Central memory CD4-positive, alpha-beta T cell (primary cell): ENCODE data around the gene DCAF17.

Experiments
- DNase-seq: peaks from one replicate; pipeline ENCODE4 v3.0.0; 2022
- total RNA-seq, 3 experiments: gene quantifications; one replicate each; lab custom pipeline; 2026; lab: John Stamatoyannopoulos, UW

DCAF17 gene, protein sequence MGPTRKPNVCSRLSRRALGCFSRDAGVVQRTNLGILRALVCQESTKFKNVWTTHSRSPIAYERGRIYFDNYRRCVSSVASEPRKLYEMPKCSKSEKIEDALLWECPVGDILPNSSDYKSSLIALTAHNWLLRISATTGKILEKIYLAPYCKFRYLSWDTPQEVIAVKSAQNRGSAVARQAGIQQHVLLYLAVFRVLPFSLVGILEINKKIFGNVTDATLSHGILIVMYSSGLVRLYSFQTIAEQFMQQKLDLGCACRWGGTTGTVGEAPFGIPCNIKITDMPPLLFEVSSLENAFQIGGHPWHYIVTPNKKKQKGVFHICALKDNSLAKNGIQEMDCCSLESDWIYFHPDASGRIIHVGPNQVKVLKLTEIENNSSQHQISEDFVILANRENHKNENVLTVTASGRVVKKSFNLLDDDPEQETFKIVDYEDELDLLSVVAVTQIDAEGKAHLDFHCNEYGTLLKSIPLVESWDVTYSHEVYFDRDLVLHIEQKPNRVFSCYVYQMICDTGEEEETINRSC
- 28.9 to 64.1 (median 55.6) reads per million in 3 experiments for total RNA-seq

DNA sequence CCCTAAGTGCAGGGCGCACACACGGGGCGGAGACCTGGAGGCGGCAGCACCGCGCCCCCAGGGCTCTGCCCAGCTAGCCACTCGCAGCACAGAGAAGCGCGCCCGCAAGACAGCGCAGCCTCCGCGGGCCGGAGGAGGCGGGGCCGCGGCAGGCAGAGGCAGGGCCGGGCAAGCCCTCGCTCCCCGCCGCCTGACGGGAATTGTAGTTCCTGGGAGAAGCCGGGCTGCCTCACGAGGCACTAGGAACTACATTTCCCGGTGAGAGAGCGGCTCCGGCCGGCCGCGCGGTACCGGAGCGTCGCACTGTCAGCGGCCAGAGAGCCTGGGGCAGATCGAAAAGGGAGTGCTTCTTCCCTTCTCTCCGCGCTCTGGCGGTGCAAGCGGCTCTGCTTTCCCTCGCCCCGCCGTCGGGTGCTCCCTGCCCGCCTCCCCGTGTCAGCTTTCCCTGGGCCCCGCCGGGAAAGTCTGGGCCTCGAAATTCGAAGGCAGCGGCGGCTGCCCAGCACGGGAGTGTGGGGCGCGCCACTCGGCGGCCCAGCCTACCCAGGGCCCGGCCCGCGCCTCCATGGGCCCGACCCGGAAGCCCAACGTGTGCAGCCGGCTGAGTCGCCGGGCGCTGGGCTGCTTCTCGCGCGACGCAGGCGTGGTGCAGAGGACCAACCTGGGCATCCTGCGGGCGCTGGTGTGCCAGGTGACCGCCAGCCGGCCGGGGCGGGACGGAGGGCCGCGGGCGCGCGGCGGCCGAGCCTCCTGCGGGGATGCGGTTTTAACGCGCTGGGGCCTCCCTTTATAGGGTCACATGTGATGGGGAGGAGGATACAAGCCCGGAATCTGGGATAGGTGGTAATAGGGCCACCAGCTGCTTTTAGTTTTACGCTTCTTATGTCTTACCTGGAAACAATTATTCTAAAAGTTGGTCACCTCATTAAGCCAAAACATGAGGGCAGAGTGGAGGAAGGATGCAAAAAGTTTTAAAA is at the start of gene DCAF17:
Gene DCAF17, plus strand, starts transcription at position 214 of the 977 bp plus-strand sequence. Its CDS starts 352 bp downstream, at position 566.
- DNase-seq, result peak; percentile 93

GRCh38 chr2:171386627-171387026 is 47.4 kb upstream of the DCAF17 start:
- DNase-seq, result no peak

- no peak for DNase-seq
Observed at GRCh38 chr2:171387052-171387451, 47.0 kb upstream of the DCAF17 start.

DNA sequence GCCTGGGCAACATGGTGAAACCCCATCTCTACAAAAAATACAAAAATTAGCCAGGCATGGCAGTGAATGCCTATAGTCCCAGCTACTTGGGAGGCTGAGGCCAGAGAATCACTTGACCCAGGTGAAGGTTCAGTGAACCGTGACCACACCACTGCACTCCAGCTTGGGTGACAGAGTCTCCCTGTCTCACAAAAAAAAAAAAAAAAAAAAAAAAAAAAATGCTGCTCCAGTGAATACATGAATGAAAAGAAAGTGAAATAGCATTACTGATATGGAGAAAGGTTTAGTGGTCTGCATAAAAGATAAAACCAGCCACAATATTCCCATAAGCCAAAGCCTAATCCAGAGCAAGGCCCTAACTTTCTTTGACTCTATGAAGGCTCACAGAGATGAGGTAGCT is 44.7 kb upstream of the DCAF17 start:
- DNase-seq, result no peak

- DNase-seq, result no peak
Observed at GRCh38 chr2:171389780-171390179, 44.2 kb upstream of the DCAF17 start.

DNA sequence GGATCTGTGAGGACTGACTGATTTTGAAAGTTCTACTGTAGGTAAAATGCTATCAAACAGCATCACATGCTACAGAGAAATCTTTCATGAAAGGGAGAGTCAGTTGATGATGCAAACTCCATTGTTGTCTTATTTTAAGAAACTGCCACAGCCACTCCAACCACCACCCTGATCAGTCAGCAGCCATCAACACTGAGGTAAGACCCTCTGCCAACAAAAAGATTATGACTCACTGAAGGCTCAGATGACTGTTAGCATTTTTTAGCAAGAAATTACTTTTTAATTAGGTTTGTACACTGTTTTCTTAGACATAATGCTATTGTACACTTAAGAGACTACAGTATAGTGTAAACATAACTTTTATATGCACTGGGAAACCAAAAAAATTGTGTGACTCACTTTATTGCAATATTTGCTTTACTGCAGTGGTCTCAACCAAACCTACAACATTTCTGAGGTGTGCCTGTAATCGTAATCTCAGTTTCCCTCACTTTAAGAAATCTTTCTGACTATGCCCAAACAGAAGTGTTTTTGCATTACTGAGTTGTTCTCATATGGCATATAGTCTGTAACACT is 43.0 kb upstream of the DCAF17 start:
- no peak for DNase-seq

GRCh38 chr2:171391532-171391931 is 42.5 kb upstream of the DCAF17 start:
- DNase-seq, result no peak

DNA sequence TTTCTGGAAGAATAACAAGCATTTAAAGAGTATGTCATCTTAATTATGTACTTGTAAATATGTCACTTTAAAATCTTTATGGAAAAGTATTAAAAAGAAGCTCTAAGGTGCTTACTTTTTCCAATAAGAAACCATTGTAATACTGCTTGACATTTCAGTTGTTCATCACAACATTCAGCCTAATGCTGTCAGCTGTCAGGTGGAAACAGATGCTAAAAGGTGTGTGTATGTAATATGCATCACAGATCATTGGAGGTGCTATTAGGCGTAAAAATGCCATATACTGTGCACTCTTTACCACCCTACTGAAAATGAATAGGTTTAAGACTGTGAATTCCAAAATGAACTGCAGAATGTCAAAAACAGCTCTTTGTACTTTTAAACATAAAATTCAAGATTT is 40.5 kb upstream of the DCAF17 start:
- DNase-seq, result no peak

GRCh38 chr2:171394164-171394740 is 39.8 kb upstream of the DCAF17 start:
- no peak for DNase-seq

DNA sequence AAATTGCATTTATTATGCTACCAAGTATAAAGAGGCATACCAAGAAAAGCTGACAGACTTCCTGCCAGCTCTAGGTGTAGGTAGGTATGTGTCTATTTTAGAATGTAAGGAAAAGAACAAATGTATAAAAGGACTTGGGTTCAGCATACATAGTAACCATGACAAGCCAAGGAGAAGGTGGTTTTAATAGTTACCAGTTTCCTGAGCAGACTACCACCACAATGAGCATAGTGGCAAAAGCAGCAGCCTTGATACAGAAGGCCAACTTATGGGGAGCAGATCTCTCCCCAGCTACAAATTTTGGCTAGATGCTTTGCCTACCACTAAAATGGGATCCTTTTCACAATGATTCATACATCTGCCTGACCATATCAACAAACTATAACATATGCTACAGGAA is 34.7 kb upstream of the DCAF17 start:
- no peak for DNase-seq

DNA sequence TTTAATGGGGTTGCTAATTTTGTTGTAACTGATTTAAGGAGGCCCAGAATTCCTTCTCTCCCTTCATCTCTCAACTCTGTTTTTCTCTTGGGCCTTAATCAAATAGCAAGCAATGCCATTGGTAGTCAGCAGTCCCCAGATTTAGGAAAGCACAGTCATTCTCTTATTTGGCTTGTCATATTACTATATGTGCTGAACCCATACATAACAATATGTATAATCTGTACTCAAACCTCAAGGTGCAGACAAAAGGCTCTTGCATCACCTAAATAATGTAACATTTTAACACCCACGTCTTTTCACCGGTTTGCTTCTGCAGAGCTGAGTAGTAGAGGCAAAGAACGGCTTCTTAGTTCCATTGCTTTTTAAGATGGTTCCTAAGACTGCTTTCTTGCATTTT is 33.6 kb upstream of the DCAF17 start:
- no peak for DNase-seq

DNA sequence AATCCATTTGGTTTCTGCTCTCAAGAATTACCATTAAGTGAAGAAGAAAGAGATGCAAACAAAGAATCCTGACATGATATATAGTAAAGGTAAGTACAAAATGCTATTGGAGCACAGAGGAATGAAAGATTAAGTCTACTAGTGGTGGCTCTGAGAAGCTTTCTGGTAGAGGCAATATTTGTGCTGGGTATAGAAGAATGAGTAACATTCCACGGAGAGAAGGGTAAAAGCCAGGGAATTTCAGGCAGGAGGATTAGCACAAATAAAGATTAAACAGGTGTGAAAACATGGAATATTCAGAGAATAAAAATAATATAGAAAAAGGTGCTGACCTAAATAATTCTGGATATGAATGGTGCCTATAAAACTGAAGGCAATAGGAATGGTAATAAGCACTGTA is 32.1 kb upstream of the DCAF17 start:
- no peak for DNase-seq

GRCh38 chr2:171402906-171403580 is 31.0 kb upstream of the DCAF17 start:
- DNase-seq, result no peak

- DNase-seq, result no peak
Observed at GRCh38 chr2:171404261-171404660, 29.8 kb upstream of the DCAF17 start.

- DNase-seq, result no peak
Observed at GRCh38 chr2:171404719-171405118, 29.3 kb upstream of the DCAF17 start.

DNA sequence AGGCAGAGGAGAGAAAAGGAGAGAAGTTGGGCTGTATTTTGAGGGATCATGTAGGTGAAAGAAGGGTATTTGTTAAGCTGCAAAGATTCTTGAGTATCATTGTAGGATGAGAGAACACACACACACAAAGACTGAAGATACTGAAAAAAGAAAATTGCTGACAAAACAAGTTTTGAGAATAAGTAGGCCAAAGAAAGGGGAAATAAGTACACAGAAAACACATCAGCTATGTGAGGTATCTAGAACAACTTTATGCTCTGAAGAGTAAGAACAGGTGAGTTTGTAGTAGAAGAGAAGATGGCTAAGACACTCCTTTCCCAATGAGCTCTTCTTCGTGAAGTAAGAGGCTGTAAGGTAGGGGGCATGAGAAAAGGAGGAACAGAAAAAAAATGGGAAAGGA is 28.5 kb upstream of the DCAF17 start:
- no peak for DNase-seq

DNA sequence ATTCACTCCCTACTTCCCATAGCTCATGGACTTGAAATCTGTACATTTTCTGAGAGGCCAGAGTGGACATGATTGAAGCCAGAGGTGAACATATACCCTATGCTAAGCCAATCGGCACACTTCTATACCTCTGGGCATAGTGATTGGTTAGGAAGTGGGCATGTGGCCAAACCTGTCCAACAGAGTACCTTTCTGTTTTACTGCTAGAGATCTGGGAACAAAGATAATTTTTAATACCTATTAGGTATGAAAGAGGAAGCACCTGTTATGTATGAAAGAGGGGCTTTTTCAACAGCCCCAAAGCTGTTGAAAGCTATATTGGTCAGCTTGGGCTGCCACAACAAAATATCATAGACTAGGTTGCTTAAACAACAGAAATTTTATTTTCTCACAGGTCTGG is 28.0 kb upstream of the DCAF17 start:
- DNase-seq, result no peak

DNA sequence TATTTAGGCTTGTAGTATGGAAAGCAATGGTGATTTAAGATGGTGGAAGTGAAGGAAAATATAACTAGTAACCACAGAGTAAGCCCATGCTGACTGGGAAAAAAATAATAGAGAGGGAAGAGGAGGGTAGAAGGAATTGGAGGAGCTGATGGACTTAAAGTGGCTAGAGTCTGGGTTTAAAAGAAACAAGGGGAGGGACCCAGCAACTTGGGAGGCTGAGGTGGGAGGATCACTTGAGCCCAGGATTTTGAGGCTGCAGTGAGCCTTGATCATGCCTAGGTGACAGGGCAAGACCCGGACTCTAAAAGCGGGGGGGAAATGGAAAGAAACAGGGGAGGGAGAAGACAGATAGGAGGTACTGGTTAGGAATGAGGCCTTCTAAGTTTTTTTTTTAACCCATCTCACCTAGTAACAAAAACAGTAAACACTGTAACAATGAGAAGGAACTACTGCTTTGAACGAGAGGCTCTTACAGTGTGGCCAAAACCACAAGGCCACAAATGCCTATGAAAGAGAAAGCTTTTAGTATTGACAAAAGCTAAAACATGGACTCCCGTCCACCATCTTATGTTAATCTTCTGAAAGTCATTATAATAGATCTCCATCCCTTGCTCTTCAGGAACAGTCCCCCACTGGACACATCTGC is 26.9 kb upstream of the DCAF17 start:
- DNase-seq, result peak; percentile 2

DNA sequence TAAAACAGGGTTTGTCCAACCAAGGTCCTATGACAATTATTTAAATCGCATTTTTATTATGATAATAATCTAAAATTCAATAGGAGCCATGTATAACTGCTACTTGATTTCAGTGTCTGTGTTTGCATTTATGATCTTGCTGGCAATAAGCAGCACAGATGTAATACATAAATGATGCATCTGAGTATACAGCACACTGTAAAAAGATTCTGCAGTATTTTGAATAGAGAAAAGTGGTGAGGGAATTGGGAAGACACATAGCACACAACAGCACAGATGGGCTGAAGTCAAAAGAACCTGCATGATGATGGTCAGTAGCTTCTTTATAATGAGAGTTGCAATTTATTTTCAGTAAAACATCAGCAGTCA is 26.4 kb upstream of the DCAF17 start:
- DNase-seq, result no peak

- DNase-seq, result no peak
Observed at GRCh38 chr2:171409436-171409971, 24.5 kb upstream of the DCAF17 start.

DNA sequence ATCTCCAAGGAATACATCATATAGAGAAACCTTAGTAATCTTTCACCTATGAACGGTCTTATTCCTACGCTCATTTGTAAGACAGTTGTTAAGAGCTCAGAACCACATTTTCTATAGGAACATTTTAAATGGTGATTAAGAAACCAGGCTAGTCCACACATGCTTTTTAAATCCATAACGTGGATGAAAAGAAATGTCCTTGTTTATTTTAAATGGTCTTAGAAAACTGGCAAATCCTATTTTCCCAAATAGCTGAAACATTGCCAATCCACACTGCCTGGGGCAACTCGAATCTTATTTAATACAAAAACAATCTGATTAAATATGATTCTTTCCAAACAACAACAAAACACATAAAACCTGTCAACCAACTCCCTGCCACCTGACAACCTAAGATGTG is 23.9 kb upstream of the DCAF17 start:
- no peak for DNase-seq
